GM10847 (cell line): Measurements from ENCODE around the gene LYRM9.

Experiments used
- POLR2A ChIP-seq: IDR thresholded peaks from 2 replicates; pipeline ENCODE4 v1.6.1; 2011; ENCODE audit not compliant: insufficient read length; ENCODE audit errors: extremely low read depth

The LYRM9 gene

DNA sequence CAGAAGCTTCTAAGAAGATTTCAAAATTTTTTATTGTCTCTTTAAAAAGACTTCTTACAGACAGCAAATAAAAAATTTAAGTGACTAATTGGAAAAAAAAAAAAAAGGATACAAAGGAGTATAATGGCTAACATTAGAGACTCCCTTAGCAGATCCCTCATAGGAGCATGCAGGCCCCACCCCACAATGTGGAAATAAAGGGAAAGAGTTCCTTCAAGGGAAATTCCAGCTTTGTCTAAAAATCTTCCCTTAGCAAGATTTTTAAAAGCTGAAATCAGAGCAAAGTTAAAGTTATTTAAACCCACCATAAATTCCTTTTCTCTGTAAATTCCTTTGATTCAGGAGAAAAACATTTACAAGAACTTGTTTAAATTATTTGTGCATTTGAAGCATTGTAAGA, 60.3 kb downstream of the LYRM9 start:
- no peak for TF ChIP-seq POLR2A
